ENCODE measurements around the gene PFN2.
"Not testable (repeated sequence)": the region's sequence is repeated elsewhere in the genome, so short reads cannot be mapped to it uniquely, and the experiment has no call there.

Gene PFN2

DNA sequence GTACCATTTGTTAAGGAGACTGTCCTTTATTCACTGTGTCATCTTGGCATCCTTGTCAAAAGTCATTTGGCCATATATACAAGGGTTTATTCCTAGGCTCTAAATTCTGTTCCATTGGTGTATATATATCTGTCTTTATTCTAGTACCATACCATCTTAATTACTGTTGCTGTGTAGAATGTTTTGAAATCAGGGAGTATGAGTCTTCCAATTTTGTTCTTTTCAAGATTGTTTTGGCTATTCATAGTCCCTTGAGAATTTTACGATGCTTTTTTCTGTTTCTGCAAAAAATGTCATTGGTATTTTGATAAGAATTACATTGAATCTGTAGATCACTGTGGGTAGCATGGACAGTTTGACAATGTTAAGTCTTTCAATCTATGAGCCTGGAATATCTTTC, 28.7 kb downstream of the PFN2 start:
- Histone ChIP-seq H3K36me3 (ENCODE audit: control insufficient read depth, insufficient read depth, low read length) (no peaks in the 10 kb centered on the region), H3K9ac (ENCODE audit: low read depth, low read length) (no peak overlapping the region), H3K4me1 (ENCODE audit: control insufficient read depth, insufficient read depth, low read length) (no peaks in the 10 kb centered on the region), H3K4me3 (ENCODE audit: low read depth, low read length) (no peak overlapping the region), H3K9me3 (ENCODE audit: control insufficient read depth, insufficient read depth, low read length) (no peaks in the 10 kb centered on the region), H3K27me3 (ENCODE audit: control insufficient read depth, insufficient read depth, low read length) (no peaks in the 10 kb centered on the region)

DNA sequence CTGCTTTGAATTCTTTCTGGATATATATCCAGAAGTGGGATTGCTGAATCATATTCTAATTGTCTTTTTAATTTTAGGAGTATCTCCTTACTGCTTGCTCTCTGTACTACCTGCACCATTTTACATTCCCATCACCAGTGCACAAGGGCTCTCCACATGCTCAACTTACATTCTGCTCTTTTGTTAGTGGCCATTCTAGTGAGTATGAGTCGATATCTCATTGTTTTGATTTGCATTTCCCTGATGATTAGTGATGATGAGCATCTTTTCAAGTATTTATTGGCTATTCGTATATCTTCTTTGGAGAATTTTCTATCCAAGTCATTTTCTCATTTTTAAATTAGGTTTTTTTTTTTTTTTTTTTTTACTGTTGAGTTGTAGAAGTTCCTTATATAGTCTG, 29.5 kb downstream of the PFN2 start:
- Histone ChIP-seq H3K4me1 (ENCODE audit: control insufficient read depth, insufficient read depth, low read length) (no peaks in the 10 kb centered on the region), H3K27me3 (ENCODE audit: control insufficient read depth, insufficient read depth, low read length) (no peaks in the 10 kb centered on the region), H3K9ac (ENCODE audit: low read depth, low read length) (no peak overlapping the region), H3K9me3 (ENCODE audit: control insufficient read depth, insufficient read depth, low read length) (no peaks in the 10 kb centered on the region), H3K4me3 (ENCODE audit: low read depth, low read length) (no peak overlapping the region), H3K36me3 (ENCODE audit: control insufficient read depth, insufficient read depth, low read length) (no peaks in the 10 kb centered on the region)

DNA sequence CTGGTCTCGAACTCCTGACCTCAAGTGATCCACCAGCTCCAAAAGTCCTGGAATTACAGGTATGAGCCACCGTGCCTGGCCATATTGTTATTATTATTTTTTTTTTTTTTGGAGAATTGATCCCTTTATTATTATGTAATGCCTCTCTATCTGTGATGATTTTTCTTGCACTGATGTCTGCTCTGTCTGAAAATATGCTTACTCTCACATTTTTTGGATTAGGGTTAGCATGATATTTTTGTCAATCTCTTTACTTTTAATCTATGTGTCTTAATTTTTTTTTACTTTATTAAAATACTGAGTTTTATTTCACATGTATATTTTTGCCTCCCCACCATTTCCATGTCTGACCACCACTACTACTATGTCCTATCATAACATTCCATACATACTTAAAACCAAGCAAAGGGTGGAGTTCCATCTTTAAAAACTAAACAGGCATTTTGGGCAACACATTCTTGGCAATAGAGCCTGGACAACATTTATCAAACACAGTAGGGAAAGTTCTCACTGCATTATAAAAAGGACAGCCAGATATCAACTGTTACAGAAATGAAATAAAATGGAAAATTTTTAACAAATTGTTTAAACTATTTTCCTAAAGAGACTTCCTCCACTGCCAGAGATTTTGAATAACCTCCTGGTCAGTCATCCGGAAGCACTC, 32.2 kb downstream of the PFN2 start:
- not testable (repeated sequence) for H3K9me3 ChIP-seq (ENCODE audit: control insufficient read depth, insufficient read depth, low read length); H3K4me3 ChIP-seq (ENCODE audit: low read depth, low read length); H3K36me3 ChIP-seq (ENCODE audit: control insufficient read depth, insufficient read depth, low read length); H3K27me3 ChIP-seq (ENCODE audit: control insufficient read depth, insufficient read depth, low read length); H3K4me1 ChIP-seq (ENCODE audit: control insufficient read depth, insufficient read depth, low read length); H3K9ac ChIP-seq (ENCODE audit: low read depth, low read length)

DNA sequence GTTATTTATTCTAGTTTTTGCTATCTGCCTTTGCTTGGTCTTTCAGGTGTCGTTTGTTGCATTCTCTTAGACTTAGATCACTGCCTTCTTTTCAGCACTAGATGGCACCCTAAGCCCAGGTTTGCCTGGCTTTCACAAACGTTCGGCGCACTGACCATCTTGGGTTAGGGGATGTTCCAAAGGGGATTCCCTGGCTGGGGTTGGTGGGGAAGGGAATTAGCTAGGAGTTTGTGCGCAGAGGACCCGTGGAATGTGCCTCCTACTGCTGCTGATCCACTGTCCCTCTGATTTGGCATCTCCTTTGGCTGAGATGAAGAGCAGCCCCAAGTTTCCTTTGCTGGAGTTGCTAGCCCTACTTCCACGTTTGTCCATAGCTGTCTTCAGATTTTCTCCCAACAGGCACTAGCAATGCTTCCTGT, 33.9 kb downstream of the PFN2 start:
- H3K36me3 ChIP-seq (ENCODE audit: control insufficient read depth, insufficient read depth, low read length) = no peaks in the 10 kb centered on the region
- H3K9ac ChIP-seq (ENCODE audit: low read depth, low read length) = no peak overlapping the region
- peaks cover 5% of the 10 kb centered on the region for H3K9me3 ChIP-seq (ENCODE audit: control insufficient read depth, insufficient read depth, low read length)
- H3K27me3 ChIP-seq (ENCODE audit: control insufficient read depth, insufficient read depth, low read length) = no peaks in the 10 kb centered on the region
- no peak overlapping the region for H3K4me3 ChIP-seq (ENCODE audit: low read depth, low read length)
- no peaks in the 10 kb centered on the region for H3K4me1 ChIP-seq (ENCODE audit: control insufficient read depth, insufficient read depth, low read length)

DNA sequence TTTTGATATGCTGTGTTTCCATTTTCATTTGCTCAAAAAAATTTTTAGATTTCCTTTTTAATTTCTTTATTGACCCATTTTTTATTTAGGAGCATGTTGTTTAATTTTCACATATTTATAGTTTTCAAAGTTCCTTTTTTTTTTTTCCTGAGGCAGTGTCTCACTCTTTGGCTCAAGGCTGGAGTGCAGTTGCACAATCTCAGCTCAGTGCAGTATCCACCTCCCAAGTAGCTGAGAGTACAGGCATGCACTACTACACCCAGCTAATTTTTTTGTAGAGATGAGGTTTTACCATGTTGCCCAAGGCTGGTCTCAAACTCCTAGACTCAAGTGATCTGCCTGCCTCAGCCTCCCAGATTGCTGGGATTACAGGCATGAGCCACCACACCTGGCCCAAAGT, 36.2 kb downstream of the PFN2 start:
- H3K9me3 ChIP-seq (ENCODE audit: control insufficient read depth, insufficient read depth, low read length) = peaks cover 5% of the 10 kb centered on the region
- H3K9ac ChIP-seq (ENCODE audit: low read depth, low read length) = no peak overlapping the region
- H3K4me3 ChIP-seq (ENCODE audit: low read depth, low read length) = no peak overlapping the region
- no peaks in the 10 kb centered on the region for H3K27me3 ChIP-seq (ENCODE audit: control insufficient read depth, insufficient read depth, low read length)
- H3K36me3 ChIP-seq (ENCODE audit: control insufficient read depth, insufficient read depth, low read length) = no peaks in the 10 kb centered on the region
- no peaks in the 10 kb centered on the region for H3K4me1 ChIP-seq (ENCODE audit: control insufficient read depth, insufficient read depth, low read length)

DNA sequence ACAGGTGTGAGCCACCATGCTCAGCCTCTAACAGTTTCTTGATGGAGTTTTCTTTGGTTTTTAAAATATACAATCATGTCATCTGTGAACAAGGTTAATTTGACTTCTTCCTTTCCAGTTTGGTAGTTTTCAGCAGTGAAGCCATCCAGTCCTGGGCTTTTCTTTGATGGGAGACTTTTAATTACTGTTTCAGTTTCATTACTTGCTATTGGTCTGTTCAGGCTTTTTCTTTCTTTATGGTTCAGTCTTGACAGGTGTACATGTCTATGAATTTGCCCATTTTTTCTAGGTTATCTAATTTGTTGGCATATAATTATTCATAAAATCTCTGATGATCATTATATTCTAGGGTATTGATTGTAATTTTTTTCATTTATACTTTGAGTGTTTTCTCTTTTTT, 36.8 kb downstream of the PFN2 start:
- H3K9me3 ChIP-seq (ENCODE audit: control insufficient read depth, insufficient read depth, low read length) = peaks cover 5% of the 10 kb centered on the region
- H3K27me3 ChIP-seq (ENCODE audit: control insufficient read depth, insufficient read depth, low read length) = no peaks in the 10 kb centered on the region
- no peaks in the 10 kb centered on the region for H3K4me1 ChIP-seq (ENCODE audit: control insufficient read depth, insufficient read depth, low read length)
- no peak overlapping the region for H3K9ac ChIP-seq (ENCODE audit: low read depth, low read length)
- no peak overlapping the region for H3K4me3 ChIP-seq (ENCODE audit: low read depth, low read length)
- H3K36me3 ChIP-seq (ENCODE audit: control insufficient read depth, insufficient read depth, low read length) = no peaks in the 10 kb centered on the region

DNA sequence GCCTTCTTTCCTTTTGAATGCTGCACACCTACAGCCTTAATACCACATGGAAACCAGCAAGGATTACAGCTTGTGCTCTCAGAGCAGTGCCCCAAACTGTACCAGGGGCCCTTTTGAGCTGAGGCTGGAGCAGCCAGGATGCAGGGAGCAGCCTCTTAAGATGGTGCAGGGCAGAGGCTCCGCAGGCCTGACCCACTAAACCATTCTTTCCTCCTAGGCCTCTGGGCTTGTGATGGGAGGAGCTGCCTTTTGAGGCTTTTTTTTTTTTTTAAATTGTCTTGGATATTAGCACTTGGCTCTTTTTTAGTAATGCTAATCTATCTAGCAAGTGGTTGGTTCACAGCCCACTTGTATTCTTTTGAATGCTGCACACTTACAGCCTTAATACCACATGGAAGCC, 37.7 kb downstream of the PFN2 start:
- no peak overlapping the region for H3K4me3 ChIP-seq (ENCODE audit: low read depth, low read length)
- H3K36me3 ChIP-seq (ENCODE audit: control insufficient read depth, insufficient read depth, low read length) = no peaks in the 10 kb centered on the region
- H3K27me3 ChIP-seq (ENCODE audit: control insufficient read depth, insufficient read depth, low read length) = no peaks in the 10 kb centered on the region
- H3K9ac ChIP-seq (ENCODE audit: low read depth, low read length) = no peak overlapping the region
- H3K9me3 ChIP-seq (ENCODE audit: control insufficient read depth, insufficient read depth, low read length) = peaks cover 5% of the 10 kb centered on the region
- no peaks in the 10 kb centered on the region for H3K4me1 ChIP-seq (ENCODE audit: control insufficient read depth, insufficient read depth, low read length)

DNA sequence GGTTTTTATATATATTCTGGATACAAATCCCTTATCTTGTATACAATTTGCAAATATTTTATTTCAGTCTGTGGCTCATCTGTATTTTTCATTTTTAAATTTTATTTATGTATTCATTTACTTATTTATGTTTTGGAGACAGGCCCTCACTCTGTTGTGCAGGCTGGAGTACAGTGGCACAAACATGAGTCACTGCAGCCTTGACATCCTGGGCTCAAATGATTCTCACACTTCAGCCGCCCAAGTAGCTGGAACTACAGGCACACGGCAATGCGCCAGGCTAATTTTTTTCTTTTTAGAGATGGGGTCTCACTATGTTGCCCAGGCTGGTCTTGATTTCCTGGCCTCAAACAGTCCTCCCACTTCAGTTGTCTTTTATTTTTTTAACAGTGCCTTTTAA, 50.6 kb downstream of the PFN2 start:
- H3K27me3 ChIP-seq (ENCODE audit: control insufficient read depth, insufficient read depth, low read length) = no peaks in the 10 kb centered on the region
- no peaks in the 10 kb centered on the region for H3K4me1 ChIP-seq (ENCODE audit: control insufficient read depth, insufficient read depth, low read length)
- no peaks in the 10 kb centered on the region for H3K36me3 ChIP-seq (ENCODE audit: control insufficient read depth, insufficient read depth, low read length)
- no peaks in the 10 kb centered on the region for H3K9me3 ChIP-seq (ENCODE audit: control insufficient read depth, insufficient read depth, low read length)
- no peak overlapping the region for H3K4me3 ChIP-seq (ENCODE audit: low read depth, low read length)
- no peak overlapping the region for H3K9ac ChIP-seq (ENCODE audit: low read depth, low read length)

DNA sequence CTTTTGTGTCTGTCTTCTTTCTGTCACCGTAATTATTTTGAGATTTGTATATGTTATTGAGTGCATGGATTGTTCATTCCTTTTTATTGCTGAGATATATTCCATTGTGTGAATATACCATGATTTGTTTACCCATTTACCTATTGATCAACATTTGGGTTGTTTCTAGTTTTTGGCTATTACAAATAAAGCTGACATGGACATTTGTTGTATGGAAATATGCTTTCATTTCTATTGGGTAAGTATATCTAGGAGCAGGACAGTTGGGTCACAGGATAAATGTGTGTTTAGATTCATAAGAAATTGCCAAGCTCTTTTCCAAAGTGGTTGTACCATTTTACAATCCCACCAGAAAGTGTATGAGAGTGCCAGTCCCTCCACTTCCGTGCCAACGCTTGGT, 51.2 kb downstream of the PFN2 start:
- Histone ChIP-seq H3K36me3 (ENCODE audit: control insufficient read depth, insufficient read depth, low read length) (no peaks in the 10 kb centered on the region), H3K27me3 (ENCODE audit: control insufficient read depth, insufficient read depth, low read length) (no peaks in the 10 kb centered on the region), H3K4me1 (ENCODE audit: control insufficient read depth, insufficient read depth, low read length) (no peaks in the 10 kb centered on the region), H3K9ac (ENCODE audit: low read depth, low read length) (no peak overlapping the region), H3K4me3 (ENCODE audit: low read depth, low read length) (no peak overlapping the region), H3K9me3 (ENCODE audit: control insufficient read depth, insufficient read depth, low read length) (no peaks in the 10 kb centered on the region)

DNA sequence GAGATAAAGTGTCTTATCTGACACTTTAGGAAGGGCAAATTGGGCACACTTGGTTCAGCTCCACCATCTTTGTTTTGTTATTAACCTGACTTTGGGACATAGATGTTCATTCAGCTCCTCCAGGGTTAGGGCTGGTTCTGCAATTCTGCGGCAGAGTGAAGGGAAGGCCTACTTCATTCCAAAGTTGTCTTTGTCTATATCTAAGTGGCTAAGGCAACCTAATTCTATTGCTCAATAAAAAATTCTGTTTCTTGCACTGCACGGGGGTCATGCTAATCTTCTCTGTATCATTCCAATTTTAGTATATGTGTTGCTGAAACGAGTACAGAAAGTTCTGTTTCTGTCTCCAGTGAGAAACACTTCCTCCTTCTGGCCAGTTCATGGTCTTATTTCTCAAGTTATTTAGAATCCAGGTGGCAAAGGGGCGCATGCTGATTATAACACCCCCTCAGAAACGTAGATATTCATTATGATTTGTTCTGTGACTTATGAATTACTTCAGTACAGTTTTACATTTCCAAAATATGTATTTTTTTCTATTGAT, 53.5 kb downstream of the PFN2 start:
- Histone ChIP-seq H3K4me1 (ENCODE audit: control insufficient read depth, insufficient read depth, low read length) (no peaks in the 10 kb centered on the region), H3K9me3 (ENCODE audit: control insufficient read depth, insufficient read depth, low read length) (no peaks in the 10 kb centered on the region), H3K9ac (ENCODE audit: low read depth, low read length) (no peak overlapping the region), H3K4me3 (ENCODE audit: low read depth, low read length) (no peak overlapping the region), H3K36me3 (ENCODE audit: control insufficient read depth, insufficient read depth, low read length) (no peaks in the 10 kb centered on the region), H3K27me3 (ENCODE audit: control insufficient read depth, insufficient read depth, low read length) (no peaks in the 10 kb centered on the region)
